A549 (cell line): ENCODE measurements around the gene SUPT20H. TPM values are rescaled to one million over a fixed set of nuclear protein-coding genes. Genes with fewer than 3 reads are reported as not detected.

Experiments used
- ATAC-seq, 2 experiments: fragments of 200-7000 bp in 1 of 2; fragments of >200 bp in 1 of 2; cut with Nextera tagmentation in 1 of 2; cut with Tn5 transposase in 1 of 2; 3 replicates each; pipeline versions ENCODE4 v1.8.0 to v1.9.1; 2018 to 2020; ENCODE audit warnings: mild to moderate bottlenecking in 1 of 2, moderate library complexity in 1 of 2
- CTCF ChIA-PET: fragments of 300-600 bp; sonication (Branson Sonifier 250); formaldehyde crosslinking; extraction: SDS; loops from one replicate; lab custom pipeline; 2021; ENCODE audit warnings: antibody characterized with exemption, inconsistent platforms; lab: Yijun Ruan, JAX
- POLR2A ChIA-PET: fragments of 350-600 bp; formaldehyde crosslinking; extraction: SDS; loops from one replicate; lab custom pipeline; 2021; ENCODE audit warnings: antibody characterized with exemption, inconsistent platforms; lab: Yijun Ruan, JAX
- DNase-seq, 2 experiments: peaks; one replicate each; pipeline versions ENCODE4 v3.0.0 to v3.0.0-alpha.2; 2011 to 2016; ENCODE audit warnings: low read depth in 1 of 2, low spot score in 1 of 2
- FAIRE-seq: peaks from 2 replicates; lab custom pipeline; 2011; peaks lifted over from hg19 to GRCh38; lab: Jason Lieb, UNC
- H3K27ac ChIP-seq, 2 experiments: fragments of >200 bp; sonication (Bioruptor Twin); formaldehyde crosslinking; 3 replicates each; pipeline ENCODE4 v1.5.1; 2016 to 2017
- H3K4me1 ChIP-seq: fragments of >200 bp; sonication (Bioruptor Twin); formaldehyde crosslinking; 3 replicates; pipeline ENCODE4 v1.6.1; 2016
- H3K4me2 ChIP-seq: fragments of >200 bp; sonication (Bioruptor Twin); formaldehyde crosslinking; 3 replicates; pipeline ENCODE4 v1.6.1; 2016
- H3K4me3 ChIP-seq: fragments of >200 bp; sonication (Bioruptor Twin); formaldehyde crosslinking; 3 replicates; pipeline ENCODE4 v1.5.1; 2016
- H3K9me3 ChIP-seq: fragments of >200 bp; sonication (Bioruptor Twin); formaldehyde crosslinking; 3 replicates; pipeline ENCODE4 v1.6.1; 2016
- BHLHE40 ChIP-seq: IDR thresholded peaks from 2 replicates; pipeline ENCODE4 v1.6.1; 2012; ENCODE audit warnings: low read depth, low read length, inconsistent platforms
- CBX8 ChIP-seq: fragments of 200-600 bp; sonication (generic); IDR thresholded peaks from 2 replicates; pipeline ENCODE4 v1.6.1; 2016
- CHD4 ChIP-seq: fragments of 200-600 bp; sonication (generic); IDR thresholded peaks from 2 replicates; pipeline ENCODE4 v1.6.1; 2016; ENCODE audit warnings: antibody characterized with exemption, mild to moderate bottlenecking, borderline replicate concordance
- EHF ChIP-seq: fragments of 250-450 bp; sonication (Bioruptor Pico); IDR thresholded peaks from 2 replicates; pipeline ENCODE4 v1.5.0; 2020; ENCODE audit warnings: mild to moderate bottlenecking
- EHMT2 ChIP-seq: fragments of 200-600 bp; sonication (generic); IDR thresholded peaks from 2 replicates; pipeline ENCODE4 v1.6.1; 2016; ENCODE audit warnings: antibody characterized with exemption, low read depth, mild to moderate bottlenecking, moderate library complexity
- ESRRA ChIP-seq: fragments of 150-350 bp; IDR thresholded peaks from 2 replicates; pipeline ENCODE4 v1.6.1; 2014; ENCODE audit warnings: mild to moderate bottlenecking, low read length, borderline replicate concordance
- FOSB ChIP-seq: fragments of 250-450 bp; sonication (Bioruptor Pico); IDR thresholded peaks from 2 replicates; pipeline ENCODE4 v1.5.0; 2020; ENCODE audit warnings: mild to moderate bottlenecking, moderate library complexity
- FOSL2 ChIP-seq, 2 experiments: fragments of 450-650 bp in 1 of 2; fragments of >200 bp in 1 of 2; sonication (Bioruptor Twin) in 1 of 2; formaldehyde crosslinking; IDR thresholded peaks; 2 replicates each; pipeline versions ENCODE4 v1.5.0 to v1.6.1; 2016 to 2020; ENCODE audit warnings: mild to moderate bottlenecking in 1 of 2, moderate library complexity in 1 of 2
- FOXS1 ChIP-seq: fragments of 250-450 bp; sonication (Bioruptor Pico); IDR thresholded peaks from 2 replicates; pipeline ENCODE4 v1.5.0; 2020; ENCODE audit warnings: mild to moderate bottlenecking, moderate library complexity
- GATA3 ChIP-seq: IDR thresholded peaks from 2 replicates; pipeline ENCODE4 v1.6.1; 2012; ENCODE audit warnings: borderline replicate concordance
- HEYL ChIP-seq: fragments of 250-450 bp; sonication (Bioruptor Pico); IDR thresholded peaks from 2 replicates; pipeline ENCODE4 v1.8.0; 2021; ENCODE audit warnings: mild to moderate bottlenecking, moderate library complexity
- HOXA7 ChIP-seq: fragments of 250-450 bp; sonication (Bioruptor Pico); IDR thresholded peaks from 2 replicates; pipeline ENCODE4 v1.5.0; 2020; ENCODE audit warnings: mild to moderate bottlenecking, moderate library complexity
- HOXB5 ChIP-seq: fragments of 250-450 bp; sonication (Bioruptor Pico); IDR thresholded peaks from 2 replicates; pipeline ENCODE4 v1.5.0; 2020; ENCODE audit warnings: mild to moderate bottlenecking, moderate library complexity
- JUN ChIP-seq, 2 experiments: fragments of >200 bp; sonication (Bioruptor Twin); formaldehyde crosslinking; IDR thresholded peaks; 2 replicates in 1 of 2; 3 replicates in 1 of 2; pipeline ENCODE4 v1.6.1; 2016 to 2017
- JUNB ChIP-seq: fragments of >200 bp; sonication (Bioruptor Twin); formaldehyde crosslinking; IDR thresholded peaks from 2 replicates; pipeline ENCODE4 v1.6.1; 2016
- MAX ChIP-seq: IDR thresholded peaks from 2 replicates; pipeline ENCODE4 v1.6.1; 2012
- MAZ ChIP-seq: fragments of 150-350 bp; IDR thresholded peaks from 2 replicates; pipeline ENCODE4 v1.6.1; 2014; ENCODE audit warnings: antibody characterized with exemption, low read depth, low read length, borderline replicate concordance
- NFE2L2 ChIP-seq: fragments of 150-350 bp; conservative IDR thresholded peaks from 2 replicates; pipeline ENCODE4 v1.6.1; 2014; ENCODE audit warnings: low read length
- PHF8 ChIP-seq: fragments of 200-600 bp; sonication (generic); IDR thresholded peaks from 2 replicates; pipeline ENCODE4 v1.6.1; 2016; ENCODE audit warnings: low read depth, mild to moderate bottlenecking, antibody characterized with exemption, moderate library complexity, borderline replicate concordance
- POLR2A ChIP-seq: IDR thresholded peaks from 2 replicates; pipeline ENCODE4 v1.6.1; 2012; ENCODE audit warnings: mild to moderate bottlenecking, low read length
- RARB ChIP-seq: fragments of 250-450 bp; sonication (Bioruptor Pico); IDR thresholded peaks from 2 replicates; pipeline ENCODE4 v1.8.0; 2021; ENCODE audit warnings: mild to moderate bottlenecking, moderate library complexity
- RCOR1 ChIP-seq: fragments of 150-350 bp; IDR thresholded peaks from 2 replicates; pipeline ENCODE4 v1.6.1; 2014; ENCODE audit warnings: antibody characterized with exemption, low read length, low read depth
- RFX5 ChIP-seq: fragments of 450-650 bp; IDR thresholded peaks from 2 replicates; pipeline ENCODE4 v1.7.1; 2014; ENCODE audit warnings: antibody characterized with exemption, mild to moderate bottlenecking, moderate library complexity
- RNF2 ChIP-seq: fragments of 200-600 bp; sonication (generic); IDR thresholded peaks from 2 replicates; pipeline ENCODE4 v1.6.1; 2016; ENCODE audit warnings: low read depth, mild to moderate bottlenecking, antibody characterized with exemption, moderate library complexity, borderline replicate concordance
- SMC3 ChIP-seq: fragments of >200 bp; sonication (Bioruptor Twin); formaldehyde crosslinking; IDR thresholded peaks from 3 replicates; pipeline ENCODE4 v1.6.1; 2018; ENCODE audit warnings: inconsistent platforms
- TFCP2L1 ChIP-seq: fragments of 250-450 bp; sonication (Bioruptor Pico); IDR thresholded peaks from 2 replicates; pipeline ENCODE4 v1.5.0; 2021; ENCODE audit warnings: mild to moderate bottlenecking
- ZNF302 ChIP-seq: fragments of 250-450 bp; sonication (Bioruptor Pico); IDR thresholded peaks from 2 replicates; pipeline ENCODE4 v1.9.0; 2021; ENCODE audit warnings: inconsistent platforms, mild to moderate bottlenecking, moderate library complexity
- WGBS: methylation state at CpG from one replicate; pipeline ENCODE4 v1.1.6; 2017; ENCODE audit errors: missing lambda C conversion rate; 5-methylcytosine and 5-hydroxymethylcytosine counted together
- polyA plus RNA-seq, 4 experiments: library from polyadenylated mRNA; depleted of rRNA in 3 of 4; stranded (reverse); fragments of >200 nt; fragmentation: RNase III in 1 of 4; extraction: RNeasy Plus Mini Kit Qiagen cat#74134 plus additional on column Dnase treatment in 1 of 4; gene quantifications; 2 replicates in 3 of 4; 3 replicates in 1 of 4; pipeline ENCODE4 v1.2.3, GENCODE V29; 2011 to 2017
- TF ChIP-seq, protein P1 (sequence below): fragments of 150-350 bp; IDR thresholded peaks from 2 replicates; pipeline ENCODE4 v1.6.1; 2014; ENCODE audit warnings: low read depth, mild to moderate bottlenecking, low read length
- TF ChIP-seq, protein P2 (sequence below): IDR thresholded peaks from 2 replicates; pipeline ENCODE4 v1.6.1; 2012
- TF ChIP-seq, protein P3 (sequence below): fragments of >200 bp; sonication (Bioruptor Twin); formaldehyde crosslinking; IDR thresholded peaks from 3 replicates; pipeline ENCODE4 v1.5.1; 2016

SUPT20H gene
- polyA plus RNA-seq, 2 of the 4 experiments (the other 2 are of a cell fraction), result 26.2 to 50.9 TPM

DNA sequence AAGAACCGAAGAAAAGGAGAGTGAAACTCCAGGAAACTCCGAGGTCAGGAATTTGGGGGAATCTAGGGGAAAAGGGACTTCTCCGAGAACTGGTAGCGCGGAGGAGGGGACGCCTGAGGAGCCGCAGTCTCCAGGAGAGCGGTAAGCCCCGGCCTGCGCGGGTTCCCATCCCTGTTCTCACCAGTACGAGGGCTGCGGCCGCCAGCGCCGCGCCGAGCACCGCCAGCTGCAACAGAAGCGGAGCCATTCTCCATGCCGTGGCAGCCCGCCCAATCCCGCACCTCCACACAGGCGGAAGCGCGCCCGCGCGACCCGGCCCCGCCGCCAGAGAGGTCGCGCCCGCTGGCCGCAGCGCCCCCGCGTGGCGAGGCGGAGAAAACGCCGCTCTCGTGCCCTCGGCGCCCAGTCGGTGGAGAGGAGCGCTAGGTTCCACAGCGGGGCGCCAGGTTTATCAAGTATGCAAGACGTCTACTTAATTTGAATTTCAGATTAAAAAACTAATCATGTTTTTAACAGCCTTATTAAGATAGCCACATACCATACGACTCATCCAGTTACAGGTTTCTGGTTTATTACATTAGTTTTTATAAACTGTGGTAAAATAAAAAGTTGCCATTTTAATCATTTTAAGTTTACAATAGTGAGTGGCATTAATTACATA, 60.3 kb downstream of the SUPT20H start, which contains the start of gene ALG5 (continued):
- TF ChIP-seq EHF (CRISPR knock-in tag) (no peak), SMC3 (peak; percentile 33; the same call in 1 of the 3 replicates)

DNA sequence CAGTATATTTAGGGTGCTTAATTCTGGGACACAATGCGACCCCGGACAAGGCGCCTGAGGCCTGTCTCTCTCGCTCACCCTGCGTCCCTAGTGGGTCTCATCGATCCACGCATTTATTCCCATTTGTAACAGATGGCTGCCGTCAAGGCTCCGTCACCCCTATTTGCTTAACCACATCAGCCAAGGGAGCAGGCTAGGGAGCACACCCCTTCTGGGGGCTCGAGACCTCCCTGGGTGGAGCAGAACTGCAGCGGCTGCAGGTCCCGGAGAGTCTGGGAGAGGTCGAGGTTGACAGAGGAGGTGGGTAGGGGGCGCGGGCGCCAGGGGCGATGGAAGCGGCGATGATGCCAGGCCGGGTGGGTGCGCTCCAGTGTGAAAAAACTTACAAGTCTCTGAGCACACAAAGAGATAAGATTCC, 60.9 kb downstream of the SUPT20H start:
- H3K9me3 ChIP-seq, result no peaks in the 10 kb centered on the region
- H3K4me2 ChIP-seq, result peak overlapping the region; percentile 95
- TF ChIP-seq FOSB (CRISPR knock-in tag) (no peak), PHF8 (no peak), ZNF302 (CRISPR knock-in tag) (no peak), HOXA7 (CRISPR knock-in tag) (no peak), JUN (IDR thresholded peaks at IDR 0.05) (no peak), CBX8 (no peak), FOSL2 (IDR thresholded peaks at IDR 0.05) (no peak), FOSL2 (CRISPR knock-in tag; IDR thresholded peaks at IDR 0.05) (no peak), MAZ (no peak), RFX5 (no peak), HOXB5 (CRISPR knock-in tag) (no peak), TFCP2L1 (no peak), FOXS1 (no peak)
- TF ChIP-seq, protein P1, sequence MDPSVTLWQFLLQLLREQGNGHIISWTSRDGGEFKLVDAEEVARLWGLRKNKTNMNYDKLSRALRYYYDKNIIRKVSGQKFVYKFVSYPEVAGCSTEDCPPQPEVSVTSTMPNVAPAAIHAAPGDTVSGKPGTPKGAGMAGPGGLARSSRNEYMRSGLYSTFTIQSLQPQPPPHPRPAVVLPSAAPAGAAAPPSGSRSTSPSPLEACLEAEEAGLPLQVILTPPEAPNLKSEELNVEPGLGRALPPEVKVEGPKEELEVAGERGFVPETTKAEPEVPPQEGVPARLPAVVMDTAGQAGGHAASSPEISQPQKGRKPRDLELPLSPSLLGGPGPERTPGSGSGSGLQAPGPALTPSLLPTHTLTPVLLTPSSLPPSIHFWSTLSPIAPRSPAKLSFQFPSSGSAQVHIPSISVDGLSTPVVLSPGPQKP, result no peak
- TF ChIP-seq, protein P2, sequence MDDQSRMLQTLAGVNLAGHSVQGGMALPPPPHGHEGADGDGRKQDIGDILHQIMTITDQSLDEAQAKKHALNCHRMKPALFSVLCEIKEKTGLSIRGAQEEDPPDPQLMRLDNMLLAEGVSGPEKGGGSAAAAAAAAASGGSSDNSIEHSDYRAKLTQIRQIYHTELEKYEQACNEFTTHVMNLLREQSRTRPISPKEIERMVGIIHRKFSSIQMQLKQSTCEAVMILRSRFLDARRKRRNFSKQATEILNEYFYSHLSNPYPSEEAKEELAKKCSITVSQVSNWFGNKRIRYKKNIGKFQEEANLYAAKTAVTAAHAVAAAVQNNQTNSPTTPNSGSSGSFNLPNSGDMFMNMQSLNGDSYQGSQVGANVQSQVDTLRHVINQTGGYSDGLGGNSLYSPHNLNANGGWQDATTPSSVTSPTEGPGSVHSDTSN, result no peak
- TF ChIP-seq, protein P3, sequence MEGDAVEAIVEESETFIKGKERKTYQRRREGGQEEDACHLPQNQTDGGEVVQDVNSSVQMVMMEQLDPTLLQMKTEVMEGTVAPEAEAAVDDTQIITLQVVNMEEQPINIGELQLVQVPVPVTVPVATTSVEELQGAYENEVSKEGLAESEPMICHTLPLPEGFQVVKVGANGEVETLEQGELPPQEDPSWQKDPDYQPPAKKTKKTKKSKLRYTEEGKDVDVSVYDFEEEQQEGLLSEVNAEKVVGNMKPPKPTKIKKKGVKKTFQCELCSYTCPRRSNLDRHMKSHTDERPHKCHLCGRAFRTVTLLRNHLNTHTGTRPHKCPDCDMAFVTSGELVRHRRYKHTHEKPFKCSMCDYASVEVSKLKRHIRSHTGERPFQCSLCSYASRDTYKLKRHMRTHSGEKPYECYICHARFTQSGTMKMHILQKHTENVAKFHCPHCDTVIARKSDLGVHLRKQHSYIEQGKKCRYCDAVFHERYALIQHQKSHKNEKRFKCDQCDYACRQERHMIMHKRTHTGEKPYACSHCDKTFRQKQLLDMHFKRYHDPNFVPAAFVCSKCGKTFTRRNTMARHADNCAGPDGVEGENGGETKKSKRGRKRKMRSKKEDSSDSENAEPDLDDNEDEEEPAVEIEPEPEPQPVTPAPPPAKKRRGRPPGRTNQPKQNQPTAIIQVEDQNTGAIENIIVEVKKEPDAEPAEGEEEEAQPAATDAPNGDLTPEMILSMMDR, result no peak
- H3K4me1 ChIP-seq, result peaks cover 12% of the 10 kb centered on the region
- peak overlapping the region; percentile 70 for H3K4me3 ChIP-seq
- DNase-seq (no peak), ATAC-seq (no peak), FAIRE-seq (no peak)
- CTCF ChIA-PET, result interaction anchor here (0.7 to 2.3 kb wide), 3 partner anchors 9 to 18 kb away, joined by 3 to 8 read pairs (median 6); no protein-coding TSS in a partner anchor
- 2% methylated on average over 12 of the region's 21 CpGs for WGBS
- H3K27ac ChIP-seq, result peak overlapping the region; percentile 95 to 96
- POLR2A ChIA-PET, result interaction anchor here (0.8 kb wide), 1 partner anchor 653 kb away, joined by 3 read pairs; no protein-coding TSS in a partner anchor

GRCh38 chr13:36997716-36998427, 61.6 kb downstream of the SUPT20H start:
- no peak for FAIRE-seq
- peak overlapping the region; percentile 95 to 96; a peak in 5 of 6 replicates for H3K27ac ChIP-seq
- ChIA-PET POLR2A (no interaction called here), CTCF (interaction anchor here (2.3 kb wide), 1 partner anchor 8 kb away, joined by 8 read pairs; no protein-coding TSS in a partner anchor)
- H3K4me2 ChIP-seq, result peak overlapping the region; percentile 95
- peak overlapping the region; percentile 70 for H3K4me3 ChIP-seq
- no peak for DNase-seq
- no peak for ATAC-seq
- H3K9me3 ChIP-seq, result no peaks in the 10 kb centered on the region
- H3K4me1 ChIP-seq, result peaks cover 12% of the 10 kb centered on the region
- TF ChIP-seq RNF2, result no peak
- TF ChIP-seq POLR2A, result no peak
- no peak for TF ChIP-seq JUN (IDR thresholded peaks at IDR 0.05)
- TF ChIP-seq JUNB, result no peak
- no peak for TF ChIP-seq HEYL (CRISPR knock-in tag)
- no peak for TF ChIP-seq TFCP2L1
- TF ChIP-seq PHF8, result no peak
- TF ChIP-seq CHD4, result no peak
- no peak for TF ChIP-seq RCOR1
- TF ChIP-seq GATA3, result no peak
- TF ChIP-seq MAX, result no peak
- no peak for TF ChIP-seq EHMT2
- TF ChIP-seq ESRRA, result no peak
- TF ChIP-seq NFE2L2, result no peak
- no peak for TF ChIP-seq MAZ
- TF ChIP-seq BHLHE40, result no peak
- no peak for TF ChIP-seq RARB (CRISPR knock-in tag)
- 69% methylated on average over 6 of the region's 6 CpGs for WGBS
